Measurements from ENCODE around the gene KDM2A.

Gene KDM2A

DNA sequence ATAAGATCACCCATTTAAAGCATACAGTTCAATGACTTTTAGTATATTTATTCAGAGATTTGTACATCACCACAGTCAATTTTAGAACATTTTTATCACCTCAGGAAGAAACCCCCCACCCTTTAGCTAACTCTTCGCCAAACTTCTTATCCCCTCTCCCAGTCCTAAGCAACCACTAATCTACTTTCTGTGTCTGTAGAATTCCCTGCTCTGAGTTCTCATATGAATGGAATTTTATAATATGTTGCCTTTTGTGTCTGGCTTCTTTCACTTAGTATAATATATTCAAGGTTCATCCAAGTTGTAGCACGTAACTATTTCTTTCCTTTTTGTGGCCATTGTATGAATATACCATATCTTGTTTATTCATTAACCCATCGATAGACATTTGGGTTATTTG is 173.6 kb downstream of the KDM2A start:
- peaks cover 67% of the 10 kb centered on the region for H3K36me3 ChIP-seq (ENCODE audit: low read depth)
- no peak for DNase-seq (ENCODE audit: low spot score)
- no peak for ATAC-seq (ENCODE audit: low read depth)
- peak overlapping the region; percentile 28 for H3K27ac ChIP-seq (ENCODE audit: poor library complexity, severe bottlenecking)
- H3K27me3 ChIP-seq (ENCODE audit: insufficient read depth, poor library complexity, severe bottlenecking): no peaks in the 10 kb centered on the region
- H3K4me1 ChIP-seq (ENCODE audit: insufficient read depth, poor library complexity, severe bottlenecking): peaks cover 14% of the 10 kb centered on the region
- H3K4me3 ChIP-seq (ENCODE audit: severe bottlenecking): no peak overlapping the region
- TF ChIP-seq, protein P1, sequence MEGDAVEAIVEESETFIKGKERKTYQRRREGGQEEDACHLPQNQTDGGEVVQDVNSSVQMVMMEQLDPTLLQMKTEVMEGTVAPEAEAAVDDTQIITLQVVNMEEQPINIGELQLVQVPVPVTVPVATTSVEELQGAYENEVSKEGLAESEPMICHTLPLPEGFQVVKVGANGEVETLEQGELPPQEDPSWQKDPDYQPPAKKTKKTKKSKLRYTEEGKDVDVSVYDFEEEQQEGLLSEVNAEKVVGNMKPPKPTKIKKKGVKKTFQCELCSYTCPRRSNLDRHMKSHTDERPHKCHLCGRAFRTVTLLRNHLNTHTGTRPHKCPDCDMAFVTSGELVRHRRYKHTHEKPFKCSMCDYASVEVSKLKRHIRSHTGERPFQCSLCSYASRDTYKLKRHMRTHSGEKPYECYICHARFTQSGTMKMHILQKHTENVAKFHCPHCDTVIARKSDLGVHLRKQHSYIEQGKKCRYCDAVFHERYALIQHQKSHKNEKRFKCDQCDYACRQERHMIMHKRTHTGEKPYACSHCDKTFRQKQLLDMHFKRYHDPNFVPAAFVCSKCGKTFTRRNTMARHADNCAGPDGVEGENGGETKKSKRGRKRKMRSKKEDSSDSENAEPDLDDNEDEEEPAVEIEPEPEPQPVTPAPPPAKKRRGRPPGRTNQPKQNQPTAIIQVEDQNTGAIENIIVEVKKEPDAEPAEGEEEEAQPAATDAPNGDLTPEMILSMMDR (IDR thresholded peaks at IDR 0.05; ENCODE audit: poor library complexity, severe bottlenecking): no peak
- peaks cover 13% of the 10 kb centered on the region for H3K9me3 ChIP-seq (ENCODE audit: severe bottlenecking)

DNA sequence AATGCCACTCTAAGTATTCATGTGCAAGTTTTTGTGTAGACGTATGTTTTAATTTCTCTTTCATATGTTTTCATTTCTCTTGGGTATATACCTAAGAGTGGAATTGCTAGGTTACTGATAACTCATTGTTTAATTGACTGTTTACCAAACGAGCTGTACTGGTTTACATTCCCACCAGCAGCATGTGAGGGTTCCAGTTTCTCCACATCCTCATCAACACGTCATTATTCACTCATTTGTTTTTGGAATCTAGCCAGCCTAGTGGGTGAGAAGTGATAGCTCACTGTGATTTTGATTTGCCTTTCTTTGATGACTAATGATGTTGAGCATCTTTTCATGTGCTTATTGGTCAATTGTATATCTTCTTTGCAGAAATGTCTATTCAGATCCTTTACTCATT is 174.0 kb downstream of the KDM2A start:
- ATAC-seq (ENCODE audit: low read depth) (no peak), DNase-seq (ENCODE audit: low spot score) (no peak)
- H3K4me3 ChIP-seq (ENCODE audit: severe bottlenecking): no peak overlapping the region
- H3K27ac ChIP-seq (ENCODE audit: poor library complexity, severe bottlenecking): peak overlapping the region; percentile 28
- H3K27me3 ChIP-seq (ENCODE audit: insufficient read depth, poor library complexity, severe bottlenecking): no peaks in the 10 kb centered on the region
- peaks cover 13% of the 10 kb centered on the region for H3K9me3 ChIP-seq (ENCODE audit: severe bottlenecking)
- H3K4me1 ChIP-seq (ENCODE audit: insufficient read depth, poor library complexity, severe bottlenecking): peaks cover 14% of the 10 kb centered on the region
- H3K36me3 ChIP-seq (ENCODE audit: low read depth): peaks cover 67% of the 10 kb centered on the region
- TF ChIP-seq, protein P1 (IDR thresholded peaks at IDR 0.05; ENCODE audit: poor library complexity, severe bottlenecking): no peak

DNA sequence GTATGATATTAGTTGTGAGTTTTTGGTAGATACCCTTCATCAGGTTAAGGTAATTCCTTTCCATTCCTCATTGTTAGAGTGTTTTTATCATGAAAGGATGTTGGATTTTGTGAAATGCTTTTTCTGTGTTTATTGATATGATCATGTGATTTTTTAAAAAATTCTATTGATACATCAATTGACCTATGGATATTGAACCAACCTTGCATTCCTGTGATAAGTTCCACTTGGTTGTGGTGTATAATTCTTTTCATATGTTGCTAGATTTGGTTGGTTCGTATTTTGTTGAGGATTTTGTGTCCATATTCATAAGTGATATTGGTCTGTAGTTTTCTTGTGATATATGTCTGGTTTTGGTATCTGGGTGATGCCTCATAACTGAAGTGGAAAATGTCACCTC is 176.8 kb downstream of the KDM2A start:
- TF ChIP-seq, protein P1 (IDR thresholded peaks at IDR 0.05; ENCODE audit: poor library complexity, severe bottlenecking): no peak
- no peak for DNase-seq (ENCODE audit: low spot score)
- peaks cover 14% of the 10 kb centered on the region for H3K4me1 ChIP-seq (ENCODE audit: insufficient read depth, poor library complexity, severe bottlenecking)
- peaks cover 13% of the 10 kb centered on the region for H3K9me3 ChIP-seq (ENCODE audit: severe bottlenecking)
- H3K27me3 ChIP-seq (ENCODE audit: insufficient read depth, poor library complexity, severe bottlenecking): no peaks in the 10 kb centered on the region
- ATAC-seq (ENCODE audit: low read depth): no peak
- H3K4me3 ChIP-seq (ENCODE audit: severe bottlenecking): no peak overlapping the region
- H3K27ac ChIP-seq (ENCODE audit: poor library complexity, severe bottlenecking): no peak overlapping the region
- peaks cover 79% of the 10 kb centered on the region for H3K36me3 ChIP-seq (ENCODE audit: low read depth)

DNA sequence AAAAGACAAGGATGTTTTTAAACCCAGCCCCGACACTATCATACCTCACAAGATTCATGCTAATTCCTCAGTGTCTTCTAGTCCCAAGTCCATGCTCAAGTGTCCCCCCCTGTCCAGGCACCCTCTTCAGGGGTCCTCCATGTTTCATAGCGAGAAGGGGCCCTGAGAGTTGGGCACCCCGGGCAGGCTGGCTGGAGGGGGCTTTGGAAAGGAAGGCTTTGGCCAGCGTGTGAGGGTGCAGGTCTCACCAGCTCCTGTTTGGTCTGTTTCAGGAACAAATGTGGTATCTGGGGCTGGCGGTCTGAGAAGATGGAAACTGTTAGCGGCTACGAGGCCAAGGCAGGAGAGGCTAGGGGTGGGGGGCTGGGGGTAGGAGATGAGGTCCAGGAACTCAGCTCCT is 179.7 kb downstream of the KDM2A start:
- no peaks in the 10 kb centered on the region for H3K27me3 ChIP-seq (ENCODE audit: insufficient read depth, poor library complexity, severe bottlenecking)
- H3K36me3 ChIP-seq (ENCODE audit: low read depth): peaks cover 55% of the 10 kb centered on the region
- H3K4me3 ChIP-seq (ENCODE audit: severe bottlenecking): no peak overlapping the region
- H3K9me3 ChIP-seq (ENCODE audit: severe bottlenecking): peaks cover 13% of the 10 kb centered on the region
- ATAC-seq (ENCODE audit: low read depth): no peak
- peaks cover 8% of the 10 kb centered on the region for H3K4me1 ChIP-seq (ENCODE audit: insufficient read depth, poor library complexity, severe bottlenecking)
- no peak overlapping the region for H3K27ac ChIP-seq (ENCODE audit: poor library complexity, severe bottlenecking)
- TF ChIP-seq, protein P1 (IDR thresholded peaks at IDR 0.05; ENCODE audit: poor library complexity, severe bottlenecking): no peak
- peak; percentile 12 for DNase-seq (ENCODE audit: low spot score)

DNA sequence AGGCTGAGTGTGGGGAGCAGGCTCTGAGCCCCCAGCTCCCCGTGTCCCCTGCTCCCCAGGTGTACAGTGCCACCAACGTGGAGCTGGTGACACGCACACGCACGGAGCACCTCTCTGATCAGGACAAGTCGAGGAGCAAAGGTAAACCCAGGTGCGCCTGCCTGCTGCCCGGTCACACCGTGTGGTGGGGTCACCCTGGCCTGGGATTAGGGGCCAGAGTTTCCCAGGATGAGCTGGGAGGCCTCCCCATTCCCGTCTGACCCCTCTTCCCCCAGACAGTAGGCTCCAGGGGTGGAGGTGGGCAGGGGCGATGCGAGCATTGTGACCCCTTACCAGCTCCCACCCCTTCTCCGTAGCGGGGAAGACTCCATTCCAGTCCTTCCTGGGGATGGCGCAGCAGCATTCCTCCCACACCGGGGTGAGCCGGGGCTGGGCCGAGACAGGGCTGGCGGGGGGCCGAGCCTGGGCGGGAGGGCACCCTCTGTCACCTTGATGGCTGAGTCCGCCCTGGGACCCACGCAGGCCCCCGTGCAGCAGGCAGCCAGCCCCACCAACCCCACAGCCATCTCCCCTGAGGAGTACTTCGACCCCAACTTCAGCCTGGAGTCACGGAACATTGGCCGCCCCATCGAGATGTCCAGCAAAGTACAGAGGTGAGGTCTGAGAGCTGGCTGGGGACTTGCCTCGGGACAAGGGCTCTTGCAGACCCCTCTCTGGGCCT is 180.6 kb downstream of the KDM2A start:
- Histone ChIP-seq H3K27ac (ENCODE audit: poor library complexity, severe bottlenecking) (no peak overlapping the region), H3K36me3 (ENCODE audit: low read depth) (peaks cover 50% of the 10 kb centered on the region), H3K9me3 (ENCODE audit: severe bottlenecking) (peaks cover 13% of the 10 kb centered on the region), H3K4me3 (ENCODE audit: severe bottlenecking) (no peak overlapping the region), H3K4me1 (ENCODE audit: insufficient read depth, poor library complexity, severe bottlenecking) (peaks cover 10% of the 10 kb centered on the region), H3K27me3 (ENCODE audit: insufficient read depth, poor library complexity, severe bottlenecking) (no peaks in the 10 kb centered on the region)
- TF ChIP-seq, protein P1 (IDR thresholded peaks at IDR 0.05; ENCODE audit: poor library complexity, severe bottlenecking): no peak
- ATAC-seq (ENCODE audit: low read depth): no peak
- peak; percentile 52 for DNase-seq (ENCODE audit: low spot score)

Data from RWPE2 (cell line).